ENCODE results near the gene FUOM.

- TF ChIP-seq, protein P1, sequence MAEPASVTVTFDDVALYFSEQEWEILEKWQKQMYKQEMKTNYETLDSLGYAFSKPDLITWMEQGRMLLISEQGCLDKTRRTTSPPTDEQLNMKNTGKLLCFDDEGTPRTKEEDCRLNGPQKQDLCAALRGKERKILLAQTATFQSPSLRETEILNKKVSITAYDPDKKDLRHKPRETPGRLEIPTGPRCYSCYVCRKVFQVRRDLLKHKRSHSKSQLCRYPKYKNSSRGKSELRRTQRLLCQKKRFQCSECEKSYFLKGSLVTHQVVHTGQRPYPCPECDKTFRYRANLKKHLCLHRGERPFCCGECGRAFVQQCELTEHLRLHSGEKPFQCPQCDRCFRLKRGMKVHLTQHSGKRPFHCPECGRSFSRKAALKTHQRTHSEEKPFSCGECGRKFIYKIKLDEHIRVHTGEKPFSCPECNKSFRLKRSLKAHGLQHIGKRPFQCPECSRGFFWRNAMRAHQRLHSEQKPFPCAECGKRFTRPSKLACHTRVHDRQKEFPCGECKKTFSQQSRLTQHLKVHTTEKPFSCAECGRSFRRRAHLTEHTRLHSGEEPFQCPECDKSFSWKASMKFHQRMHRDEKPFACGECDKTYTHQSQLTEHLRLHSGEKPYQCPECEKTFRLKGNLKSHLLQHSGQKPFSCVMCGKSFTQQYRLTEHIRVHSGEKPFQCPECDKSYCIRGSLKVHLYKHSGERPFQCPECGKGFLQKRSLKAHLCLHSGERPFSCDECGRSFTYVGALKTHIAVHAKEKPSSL (CRISPR knock-in tag; conservative IDR thresholded peaks at IDR 0.05): no peak
- TF ChIP-seq ATF6 (CRISPR knock-in tag; IDR thresholded peaks at IDR 0.05): no peak
Measured at GRCh38 chr10:133357285-133358161, at the start of gene FUOM.

Measured in WTC11 (cell line).